ENCODE results near the gene NFKBIZ.
A peak's percentile ranks its signal among the peaks of the same experiment; 100 is the strongest.

The NFKBIZ gene

DNA sequence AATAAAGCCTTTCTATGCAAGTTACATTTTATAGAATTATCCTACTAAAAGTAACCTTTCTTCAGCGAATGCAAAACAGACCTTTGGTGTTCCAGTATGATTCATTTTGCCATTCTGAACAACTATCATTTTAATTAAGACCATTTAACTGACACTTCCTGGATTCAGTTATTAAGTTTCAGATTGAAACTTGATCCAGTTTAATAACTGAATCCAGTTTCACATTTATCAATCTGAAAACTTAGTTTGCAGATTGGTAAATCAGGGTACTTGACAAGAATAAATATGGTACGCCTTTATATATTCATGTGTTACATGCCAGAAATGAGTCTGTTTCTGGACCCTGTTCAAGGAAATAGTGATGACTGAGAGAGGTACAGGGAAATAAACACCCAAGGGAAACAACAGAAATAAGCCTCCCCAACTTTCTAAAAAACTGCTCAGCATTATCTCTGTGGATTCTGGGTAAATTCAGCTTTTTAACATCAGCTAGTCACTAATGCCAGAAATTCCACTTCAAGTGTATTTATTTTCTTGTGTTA lies 23.3 kb upstream of the NFKBIZ start:
- DNase-seq, result no peak

DNA sequence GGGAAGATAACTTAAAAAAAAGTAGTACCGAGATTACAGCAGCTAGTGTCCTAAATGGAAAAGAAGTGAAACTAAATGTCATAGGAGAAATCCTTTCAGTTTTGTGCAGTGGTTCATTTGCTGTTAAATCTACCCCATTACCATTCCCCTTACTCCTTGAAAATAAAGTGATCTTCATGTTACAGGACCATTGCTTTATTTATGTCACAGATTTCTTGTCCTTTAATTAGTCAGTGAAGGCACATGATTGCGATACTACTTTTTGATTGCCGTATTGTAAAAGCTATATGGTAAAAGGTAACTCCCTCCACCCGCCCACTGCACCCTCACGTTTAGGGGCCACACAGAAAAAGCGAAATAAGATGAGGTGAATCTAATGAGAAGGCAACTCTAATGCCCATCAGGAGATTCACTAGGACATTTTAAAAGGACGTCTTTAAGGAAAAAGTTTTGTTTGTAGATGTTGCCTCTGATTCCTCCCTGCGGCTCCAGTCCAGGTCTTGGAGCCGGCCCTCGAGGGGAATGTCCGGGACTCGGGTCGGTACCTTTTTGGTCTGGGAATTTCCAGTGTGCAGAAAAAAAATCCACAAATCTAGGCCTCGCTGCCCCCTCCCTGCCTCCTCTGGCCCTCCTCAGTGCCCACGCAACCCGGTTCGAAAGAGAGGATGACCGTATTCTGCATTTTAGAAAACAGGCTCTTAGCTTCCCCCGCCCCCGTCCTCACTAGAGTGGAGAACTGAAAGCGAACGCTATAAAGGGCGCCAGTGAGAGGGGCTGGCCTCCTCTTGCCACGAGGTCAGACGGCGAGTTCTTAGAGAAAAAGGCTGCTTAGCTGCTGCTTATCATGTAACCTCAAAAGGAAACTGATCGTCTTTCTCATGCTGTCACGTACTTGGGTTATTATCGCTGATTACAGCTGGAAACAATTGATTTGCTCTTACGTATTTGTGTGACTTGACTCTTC lies 21.8 kb upstream of the NFKBIZ start:
- DNase-seq, result peak; percentile 85 to 88

DNA sequence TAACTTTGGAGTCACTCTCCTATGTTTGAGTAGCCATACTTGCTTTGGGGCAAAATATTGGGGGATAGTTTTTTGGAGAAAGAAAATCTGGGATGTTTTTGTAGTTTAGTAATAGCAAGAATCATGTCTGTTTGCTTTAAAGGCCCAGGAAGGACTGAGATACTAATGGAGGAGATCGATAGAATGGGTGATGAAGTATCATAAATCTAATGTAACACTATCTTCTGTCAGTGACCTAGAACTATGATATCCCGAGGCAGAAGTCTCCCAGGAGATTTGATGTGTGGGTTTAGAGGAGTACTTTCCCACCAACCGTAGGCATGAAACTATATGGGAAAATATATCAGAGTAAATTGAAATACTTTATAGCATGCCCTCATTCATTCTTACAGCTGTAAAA lies 21.0 kb upstream of the NFKBIZ start:
- no peak for DNase-seq

DNA sequence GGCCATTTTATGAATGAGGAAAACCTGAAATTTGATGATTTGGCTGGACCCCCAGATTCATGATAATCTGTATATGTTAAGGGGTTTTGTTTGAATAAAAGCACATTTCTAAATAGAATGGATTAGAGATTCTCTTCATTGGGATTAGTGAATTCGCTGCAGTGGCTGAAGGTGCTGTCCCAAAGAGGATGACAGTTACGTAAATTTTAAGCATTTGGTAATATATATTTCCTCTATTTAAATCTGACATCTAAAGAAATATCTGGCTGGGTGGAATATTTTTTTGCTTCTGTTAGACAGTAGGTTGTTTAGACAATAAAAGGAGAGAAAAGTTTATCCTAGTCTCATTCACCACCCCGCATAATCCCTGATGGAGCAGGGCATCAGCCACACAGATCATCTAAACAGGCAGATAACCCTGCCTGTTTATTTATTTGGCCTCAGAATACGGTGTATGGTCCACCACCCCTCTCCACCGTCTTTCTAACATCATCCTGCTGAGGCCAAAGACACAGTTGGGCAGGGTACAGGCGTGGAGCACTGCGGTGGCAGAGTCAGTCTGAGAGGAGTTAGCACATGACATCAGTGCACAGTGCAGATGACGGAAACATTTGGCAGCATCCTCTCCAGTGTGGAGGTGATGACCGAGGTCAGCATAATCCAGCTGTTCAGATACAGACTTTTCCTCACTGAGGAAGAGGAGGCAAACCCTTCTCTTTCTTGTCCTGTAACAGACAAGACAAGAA lies 20.4 kb upstream of the NFKBIZ start:
- DNase-seq, result peak; percentile 55 to 57

DNA sequence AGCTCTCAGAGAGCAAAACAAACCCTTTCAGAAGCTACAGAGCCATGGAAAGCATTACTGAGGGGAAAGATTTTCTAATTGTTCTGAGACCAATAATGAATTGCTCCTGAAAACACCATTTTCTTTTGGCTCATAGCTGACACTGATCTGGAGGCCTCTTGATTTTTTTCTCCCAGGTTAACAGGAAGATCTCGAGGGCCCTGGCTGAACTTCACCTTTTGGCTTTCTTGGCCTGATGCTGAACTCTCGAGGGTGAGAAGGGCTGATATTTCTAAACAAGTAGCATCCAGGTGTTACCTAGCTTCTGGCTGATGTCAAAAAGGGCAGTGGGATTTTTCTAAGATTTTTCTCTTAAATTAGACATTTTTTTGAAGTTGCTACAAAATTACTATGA lies 19.9 kb upstream of the NFKBIZ start:
- no peak for DNase-seq

DNA sequence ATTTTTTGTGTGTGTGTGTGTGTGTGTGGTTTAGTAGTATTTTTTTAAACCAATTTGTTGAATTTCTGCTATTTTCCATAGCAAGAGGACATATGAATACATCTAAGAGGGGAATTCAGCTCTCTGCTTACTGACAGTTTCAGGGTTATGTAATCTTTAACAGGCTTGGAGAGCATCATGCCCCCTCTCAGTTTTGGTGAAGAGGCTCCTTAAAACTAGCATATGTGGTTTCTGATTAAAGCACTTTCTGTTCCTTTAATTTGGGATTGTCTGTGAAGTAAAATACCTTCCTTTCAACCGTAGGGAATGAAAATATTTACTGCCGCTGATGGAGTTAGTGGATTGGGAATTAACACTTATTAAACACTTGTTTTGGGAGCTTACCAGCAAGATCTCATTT lies 19.4 kb upstream of the NFKBIZ start:
- no peak for DNase-seq

DNA sequence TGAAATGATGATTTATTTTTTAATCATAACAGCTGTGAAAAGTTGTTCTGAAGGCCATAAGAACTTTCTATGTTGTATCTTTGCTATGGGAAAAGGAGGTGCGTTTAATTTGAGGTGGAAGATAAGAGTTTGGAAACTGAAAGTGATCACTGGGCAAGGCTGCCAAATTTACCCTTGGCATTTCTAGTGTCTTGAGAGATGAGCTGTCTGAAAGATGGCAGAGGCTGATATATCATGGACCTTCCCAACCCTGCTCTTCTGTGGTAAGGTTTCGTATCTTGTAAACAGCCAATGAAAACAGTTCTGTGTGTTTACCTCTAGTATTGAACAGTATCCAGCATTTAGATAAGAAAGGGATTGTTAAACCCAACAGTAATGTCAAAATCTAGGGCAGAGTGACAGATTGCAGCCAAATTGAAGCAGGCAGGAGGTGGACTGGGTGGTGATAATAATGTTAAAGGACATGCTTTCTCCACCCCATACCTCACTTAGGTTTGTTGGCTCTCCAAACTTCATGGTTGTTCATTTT lies 15.8 kb upstream of the NFKBIZ start:
- DNase-seq, result no peak

DNA sequence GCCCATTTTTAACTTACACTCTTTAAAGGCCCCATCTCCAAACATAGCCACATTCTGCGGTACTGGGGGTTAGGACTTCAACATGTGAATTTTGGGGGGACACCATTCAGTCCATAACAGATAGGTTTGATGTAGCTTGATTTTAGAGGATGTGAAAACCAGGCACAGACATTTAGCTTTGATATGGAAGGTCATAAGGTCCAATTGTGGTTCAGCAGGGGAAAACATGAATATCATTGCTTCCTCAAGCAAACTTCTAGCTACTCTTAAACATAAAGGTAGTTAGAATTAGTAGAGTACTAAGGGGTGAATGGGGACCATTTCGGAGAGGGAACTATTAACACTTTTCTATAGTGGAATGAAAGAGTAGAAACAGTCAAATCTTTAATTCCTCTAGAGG lies 13.6 kb upstream of the NFKBIZ start:
- no peak for DNase-seq

DNA sequence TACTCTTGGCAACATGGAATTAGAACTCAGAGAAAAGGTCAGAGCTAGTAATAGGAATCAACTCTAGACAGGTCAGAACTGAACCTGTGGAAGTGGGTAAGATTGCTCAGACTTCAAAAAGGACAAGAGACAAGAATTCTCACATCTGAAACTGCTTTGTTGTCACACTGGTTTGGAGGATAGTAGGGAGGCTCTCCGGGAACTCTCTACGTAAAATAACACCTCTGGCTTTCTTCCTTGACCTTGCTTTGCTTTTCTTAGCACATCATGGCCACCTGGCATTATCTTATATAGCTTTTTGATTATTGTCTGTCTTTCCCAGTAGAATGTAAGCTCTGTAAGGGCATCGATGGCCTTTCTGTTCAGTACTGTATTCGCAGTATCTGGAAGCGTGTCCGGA lies 13.2 kb upstream of the NFKBIZ start:
- no peak for DNase-seq

DNA sequence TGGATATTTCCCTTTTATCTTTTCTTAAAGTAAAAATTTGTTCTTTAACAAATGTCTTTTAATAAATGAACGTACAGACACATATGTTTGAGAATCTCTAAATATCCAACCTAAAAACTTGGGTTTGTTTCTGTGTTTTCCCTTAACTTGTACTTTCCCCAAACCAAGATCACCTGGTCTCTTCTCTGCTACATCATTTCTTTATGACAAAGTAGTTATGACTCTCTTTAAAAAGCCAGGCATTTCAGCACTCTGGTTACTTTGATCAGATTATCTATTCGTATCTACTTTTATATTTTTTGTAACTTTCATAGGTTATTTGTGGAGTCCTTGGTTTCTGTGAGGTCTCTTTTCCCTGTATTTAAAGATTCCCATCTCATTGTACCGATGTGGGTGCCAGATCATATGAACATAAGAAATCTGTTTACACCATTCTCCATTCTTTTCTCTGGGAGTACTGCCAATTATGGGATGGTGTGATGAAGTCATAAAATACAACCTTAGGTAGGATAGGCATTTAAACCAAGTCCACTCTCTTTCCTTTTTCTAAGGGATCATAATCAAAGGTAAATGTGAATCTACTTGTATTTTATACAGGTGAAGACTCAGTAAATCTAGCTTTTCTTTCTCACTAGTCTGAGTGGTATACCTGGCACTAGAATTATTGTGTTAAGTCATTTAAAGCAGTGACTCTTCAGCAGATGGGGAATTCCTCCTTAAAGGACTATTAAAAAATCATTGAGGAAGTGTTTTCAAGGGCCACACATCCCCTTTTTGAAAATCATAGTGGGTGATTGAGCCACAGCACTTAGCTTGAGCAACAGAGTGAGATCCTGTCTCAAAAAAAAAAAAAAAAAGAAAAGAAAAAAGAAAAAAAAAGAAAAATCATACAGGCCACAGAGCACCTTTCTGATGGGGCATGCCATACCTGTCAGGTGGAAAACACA lies 12.4 kb upstream of the NFKBIZ start:
- no peak for DNase-seq

DNA sequence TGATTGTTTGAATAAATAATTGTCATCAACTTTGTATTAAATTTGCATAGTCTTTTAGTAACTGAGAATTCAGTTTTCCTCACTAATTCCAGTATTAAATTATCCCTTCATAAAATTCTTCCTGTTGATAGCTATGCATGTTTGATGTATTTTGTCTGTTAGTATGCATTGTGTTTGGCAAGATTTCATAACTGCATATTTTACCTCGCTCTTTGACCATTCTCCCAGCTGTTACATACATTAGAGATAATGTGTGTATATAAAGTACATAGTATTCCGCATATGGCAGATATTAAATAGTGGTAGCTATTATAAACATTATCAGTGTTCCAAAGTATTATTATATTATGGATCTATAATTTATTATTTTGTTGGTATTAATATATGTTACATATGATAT lies 10.6 kb upstream of the NFKBIZ start:
- no peak for DNase-seq

DNA sequence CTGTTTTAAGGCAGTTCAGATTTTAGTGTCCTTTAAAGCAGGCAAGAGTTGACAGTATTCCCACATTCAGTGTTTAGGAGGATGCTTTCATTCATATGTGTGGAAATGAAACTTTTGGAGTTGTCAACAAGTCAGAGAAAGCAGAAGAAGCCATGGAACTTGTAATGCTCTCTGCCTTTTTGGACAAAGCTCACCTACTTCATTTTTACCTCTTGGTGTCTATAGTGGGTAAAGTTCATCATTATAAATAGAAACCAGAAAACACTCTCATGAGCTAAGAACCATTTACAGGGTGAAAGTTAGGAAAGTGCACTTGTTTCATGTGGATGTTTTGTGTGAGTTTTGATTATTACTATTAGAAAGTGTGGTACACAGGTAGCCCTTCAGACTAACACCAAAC lies 9.2 kb upstream of the NFKBIZ start:
- DNase-seq, result no peak

DNA sequence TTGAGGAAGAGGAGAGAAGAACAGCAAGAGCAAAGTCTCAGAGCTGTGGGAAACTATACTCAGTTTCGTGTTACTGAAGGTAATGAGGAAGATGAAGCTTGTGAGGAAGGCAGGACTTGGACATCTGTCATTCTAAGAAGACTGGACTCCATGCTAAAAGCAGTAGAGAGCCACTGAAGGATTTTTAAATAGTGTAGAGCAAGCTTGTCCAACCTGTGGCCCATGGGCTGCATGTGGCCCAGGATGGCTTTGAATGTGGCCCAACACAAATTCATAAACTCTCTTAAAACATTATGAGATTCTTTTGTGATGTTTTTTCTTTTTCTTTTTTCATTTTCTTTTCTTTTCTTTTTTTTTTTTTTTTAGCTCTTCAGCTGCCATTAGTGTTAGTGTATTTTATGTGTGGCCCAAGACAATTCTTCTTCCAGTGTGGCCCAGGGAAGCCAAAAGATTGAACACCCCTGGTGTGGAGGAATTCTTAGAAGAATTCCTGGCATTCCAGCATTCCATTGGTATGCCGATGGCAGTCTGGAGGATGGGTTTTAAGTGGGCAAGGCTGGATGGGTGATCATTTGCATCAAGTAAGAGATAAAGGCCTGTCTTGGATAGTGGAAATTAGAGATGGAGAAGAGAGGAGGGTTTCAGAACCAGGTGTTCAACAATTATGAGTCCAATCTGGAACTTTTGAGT lies 6.9 kb upstream of the NFKBIZ start:
- no peak for DNase-seq

DNA sequence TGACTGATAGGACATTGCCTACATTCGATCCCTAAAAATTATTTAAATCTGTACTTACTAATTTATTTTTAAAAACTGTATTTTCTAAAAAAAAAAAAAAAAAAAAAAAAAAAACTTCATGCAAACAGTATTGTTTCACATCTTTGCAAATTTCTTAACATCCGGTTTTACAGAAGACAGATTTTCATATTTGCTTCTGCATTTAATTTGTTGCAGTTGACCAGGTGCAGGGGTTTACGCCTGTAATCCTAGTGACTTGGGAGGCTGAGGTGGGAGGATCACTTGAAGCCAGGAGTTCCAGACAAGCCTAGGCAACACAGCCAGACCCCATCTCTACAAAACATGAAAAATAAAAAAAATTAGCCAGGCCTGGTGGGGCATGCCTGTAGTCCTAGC lies 6.4 kb upstream of the NFKBIZ start:
- no peak for DNase-seq

DNA sequence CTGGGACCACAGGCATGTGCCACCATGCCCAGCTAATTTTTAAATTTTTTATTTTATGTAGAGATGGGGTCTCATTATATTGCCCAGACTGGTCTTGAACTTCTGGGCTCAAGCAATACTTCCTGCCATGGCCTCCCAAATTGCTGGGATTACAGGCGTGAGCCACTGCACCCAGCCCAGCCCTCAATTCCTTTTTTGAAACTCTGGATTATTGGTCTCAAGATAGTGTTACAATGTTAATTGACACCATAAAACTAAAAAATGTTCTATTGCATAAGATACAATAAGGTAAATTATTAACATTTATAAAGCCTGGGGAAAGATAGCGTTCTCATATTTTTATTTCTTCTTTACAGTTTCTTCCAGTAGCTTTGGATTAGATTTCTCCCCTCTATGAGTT lies 3.9 kb upstream of the NFKBIZ start:
- no peak for DNase-seq

DNA sequence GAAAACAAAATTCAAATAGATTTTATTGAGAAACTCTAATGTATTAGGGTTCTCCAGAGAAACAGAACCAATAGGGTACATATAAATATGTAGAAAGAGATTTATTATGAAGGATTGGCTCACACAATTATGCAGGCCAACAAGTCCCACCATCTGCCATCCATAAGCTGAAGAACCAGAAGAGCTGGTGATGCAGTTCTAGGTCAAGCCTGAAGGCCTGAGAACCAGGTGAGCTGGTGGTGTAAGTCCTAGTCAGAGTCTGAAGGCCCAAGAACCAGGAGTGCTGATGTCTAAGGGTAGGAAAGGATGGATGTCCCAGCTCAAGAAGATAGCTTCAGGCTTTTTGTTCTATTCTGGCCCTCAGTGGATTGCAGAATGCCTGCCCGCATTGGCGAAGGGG lies 2.6 kb upstream of the NFKBIZ start:
- DNase-seq, result no peak

DNA sequence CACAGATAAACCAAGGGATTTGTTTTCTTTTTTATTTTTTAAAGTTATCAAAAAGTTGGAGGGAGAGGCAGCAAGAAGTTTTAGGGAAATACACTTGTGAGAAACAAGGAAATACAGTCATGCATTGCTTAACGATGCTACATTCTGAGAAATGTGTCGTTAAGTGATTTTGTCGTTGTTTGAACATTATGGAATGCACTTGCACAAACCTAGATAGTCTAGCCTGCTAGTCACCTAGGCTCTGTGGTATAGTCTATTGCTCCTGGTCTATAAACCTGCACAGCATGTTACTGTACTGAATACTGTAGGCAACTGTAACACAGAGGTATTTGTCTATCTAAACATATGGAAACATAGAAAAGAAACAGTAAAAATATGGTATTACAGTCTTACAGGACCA lies 2.0 kb upstream of the NFKBIZ start:
- no peak for DNase-seq

DNA sequence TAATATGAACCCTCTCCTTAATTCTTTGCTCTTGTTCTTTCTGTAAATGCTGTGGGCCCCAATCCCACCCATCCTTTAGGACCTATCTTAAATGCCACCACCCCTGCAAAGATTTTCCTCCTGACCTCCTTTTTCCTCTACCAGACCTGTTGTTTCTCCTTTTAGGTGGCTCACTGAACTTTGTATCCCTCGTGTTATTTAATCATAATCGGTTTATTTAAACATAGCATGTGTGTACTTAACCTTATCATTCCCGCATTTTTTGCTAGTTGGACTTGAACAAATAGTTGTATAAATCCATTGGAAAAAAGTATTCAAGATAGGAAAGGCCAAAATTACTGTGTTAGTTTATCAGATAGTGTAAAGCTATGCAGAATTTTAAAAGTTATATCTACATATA lies 988 bp upstream of the NFKBIZ start:
- no peak for DNase-seq

DNA sequence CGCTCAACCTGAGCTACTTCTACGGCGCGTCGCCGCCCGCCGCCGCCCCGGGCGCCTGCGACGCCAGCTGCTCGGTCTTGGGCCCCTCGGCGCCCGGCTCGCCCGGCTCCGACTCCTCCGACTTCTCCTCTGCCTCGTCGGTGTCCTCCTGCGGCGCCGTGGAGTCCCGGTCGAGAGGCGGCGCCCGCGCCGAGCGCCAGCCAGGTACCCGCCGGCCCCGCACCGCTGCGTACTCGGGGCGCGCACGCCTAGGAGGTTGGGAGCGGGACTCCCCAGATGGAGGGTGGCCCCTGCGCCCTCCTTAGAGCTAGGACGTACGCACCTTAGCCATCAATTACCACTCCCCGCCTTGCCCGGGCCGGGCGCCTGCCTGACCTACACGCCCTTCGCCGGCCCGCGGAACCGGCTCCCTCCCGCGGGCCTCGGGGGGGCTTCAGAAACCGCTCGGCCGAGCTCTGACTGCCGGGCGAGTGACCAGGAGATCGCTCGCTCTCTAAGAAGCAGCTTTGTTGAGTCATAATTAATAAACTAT lies 466 bp downstream of the NFKBIZ start:
- peak; percentile 62 for DNase-seq

DNA sequence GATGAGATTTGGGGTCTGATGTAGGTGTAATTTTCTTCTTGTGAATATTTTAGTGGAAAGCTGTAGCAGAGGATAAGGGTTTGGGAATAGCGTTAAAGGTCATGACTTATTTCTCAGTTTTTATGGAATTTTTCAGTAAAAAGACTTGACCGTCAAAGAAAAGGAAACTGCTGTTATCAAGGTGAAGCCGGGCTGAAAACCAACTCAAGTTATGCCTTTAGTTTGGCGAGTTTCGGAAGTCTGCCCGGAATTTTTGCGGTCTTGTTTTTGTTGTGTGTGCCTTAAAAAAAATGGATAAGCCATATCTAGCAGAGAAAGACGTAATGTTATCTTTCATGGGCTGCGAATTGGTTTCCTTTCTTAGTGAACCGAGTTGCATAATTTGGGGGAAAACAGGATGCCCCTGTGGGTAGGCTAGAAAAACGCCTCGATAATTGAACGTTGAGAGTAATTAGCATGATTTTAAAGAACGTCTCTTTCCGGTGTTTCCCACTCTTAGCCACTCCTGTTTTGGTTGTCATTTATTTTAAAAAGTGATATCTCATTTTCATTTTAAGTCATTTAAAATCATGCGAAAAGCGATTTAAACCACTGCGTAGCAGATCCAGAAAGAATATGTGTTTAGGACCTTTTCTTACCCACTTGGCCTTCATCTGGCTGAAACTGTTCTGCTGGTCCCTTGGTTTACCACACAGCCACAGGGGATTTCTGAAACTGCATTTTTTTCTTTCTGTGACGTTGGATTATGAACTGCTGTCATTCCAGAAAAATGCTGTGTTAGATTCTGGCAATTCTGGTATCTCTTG lies 1.1 kb downstream of the NFKBIZ start:
- peak; percentile 41 to 54 for DNase-seq

Data from stimulated activated CD4-positive, alpha-beta T cell treated with anti-CD3 and anti-CD28 coated beads, Interleukin-2, amount 100 ng/mL, for 24 hours (primary cell).